SK-N-MC (cell line): ENCODE data around the gene S100A12.
"Not testable (repeated sequence)": the region's sequence is repeated elsewhere in the genome, so short reads cannot be mapped to it uniquely, and the experiment has no call there.

ENCODE experiments used
- DNase-seq: peaks from one replicate; pipeline ENCODE4 v3.0.0-alpha.2; 2011; ENCODE audit warnings: low read depth, low spot score
- H3K27ac ChIP-seq: fragments of 200-600 bp; sonication (generic); 2 replicates; pipeline ENCODE4 v1.5.1; 2016; ENCODE audit warnings: mixed run types
- H3K36me3 ChIP-seq: fragments of 200-600 bp; sonication (generic); 2 replicates; pipeline ENCODE4 v1.6.1; 2017; ENCODE audit warnings: antibody characterized with exemption, low read length, mixed read lengths; ENCODE audit not compliant: insufficient read depth
- H3K4me3 ChIP-seq: fragments of 200-600 bp; sonication (generic); 2 replicates; pipeline ENCODE4 v1.5.1; 2016
- H3K9ac ChIP-seq: fragments of 200-600 bp; sonication (generic); 2 replicates; pipeline ENCODE4 v1.8.0; 2017; ENCODE audit warnings: mixed run types, mixed read lengths; ENCODE audit not compliant: insufficient read length
- H3K9me3 ChIP-seq: fragments of 200-600 bp; sonication (generic); 2 replicates; pipeline ENCODE4 v1.6.1; 2017; ENCODE audit warnings: low read depth, mild to moderate bottlenecking, antibody characterized with exemption, low read length, moderate library complexity, mixed read lengths
- EZH2 ChIP-seq: fragments of 200-600 bp; sonication (generic); IDR thresholded peaks from one replicate; pipeline ENCODE4 v1.6.1; 2017; ENCODE audit warnings: antibody characterized with exemption
- FOXP2 ChIP-seq: optimal IDR thresholded peaks from 2 replicates; pipeline ENCODE3; 2011; ENCODE audit warnings: mild to moderate bottlenecking, moderate library complexity; ENCODE audit not compliant: insufficient read depth; ENCODE audit errors: extremely low read length, control extremely low read depth
- POLR2AphosphoS5 ChIP-seq: IDR thresholded peaks from 2 replicates; pipeline ENCODE4 v1.6.1; 2012; ENCODE audit warnings: mild to moderate bottlenecking, low read depth, low read length, borderline replicate concordance

S100A12 gene

GRCh38 chr1:153352523-153352922 lies 22.9 kb downstream of the S100A12 start:
- Histone ChIP-seq H3K36me3 (no peaks in the 10 kb centered on the region), H3K9ac (no peak overlapping the region), H3K9me3 (no peaks in the 10 kb centered on the region), H3K27ac (no peak overlapping the region), H3K4me3 (no peak overlapping the region)
- DNase-seq, result no peak
- TF ChIP-seq POLR2AphosphoS5 (no peak), EZH2 (no peak), FOXP2 (no peak)

- no peak for DNase-seq
Observed at GRCh38 chr1:153350321-153350957, 25.0 kb downstream of the S100A12 start.

GRCh38 chr1:153349363-153350320 lies 25.8 kb downstream of the S100A12 start:
- DNase-seq, result no peak
- no peak overlapping the region for H3K4me3 ChIP-seq
- H3K27ac ChIP-seq, result no peak overlapping the region
- TF ChIP-seq EZH2, result no peak
- H3K9me3 ChIP-seq, result no peaks in the 10 kb centered on the region
- no peaks in the 10 kb centered on the region for H3K36me3 ChIP-seq
- no peak overlapping the region for H3K9ac ChIP-seq

More at GRCh38 chr1:153350321-153350957, 25.0 kb downstream of the S100A12 start:
- no peak overlapping the region for H3K27ac ChIP-seq
- no peak overlapping the region for H3K9ac ChIP-seq
- TF ChIP-seq POLR2AphosphoS5 (no peak), EZH2 (no peak), FOXP2 (no peak)
- no peaks in the 10 kb centered on the region for H3K36me3 ChIP-seq
- H3K4me3 ChIP-seq, result no peak overlapping the region
- no peaks in the 10 kb centered on the region for H3K9me3 ChIP-seq

- H3K4me3 ChIP-seq, result no peak within 1 kb of the TSS
- H3K9ac ChIP-seq, result no peak within 1 kb of the TSS
- TF ChIP-seq FOXP2 (no peak), POLR2AphosphoS5 (no peak)
Observed at GRCh38 chr1:153348511-153349362, 26.7 kb downstream of the S100A12 start, which contains the start of gene PGLYRP4. TSS of gene PGLYRP4 (minus strand) at chr1:153348841. CDS start at chr1:153347932, 909 bp downstream.

DNA sequence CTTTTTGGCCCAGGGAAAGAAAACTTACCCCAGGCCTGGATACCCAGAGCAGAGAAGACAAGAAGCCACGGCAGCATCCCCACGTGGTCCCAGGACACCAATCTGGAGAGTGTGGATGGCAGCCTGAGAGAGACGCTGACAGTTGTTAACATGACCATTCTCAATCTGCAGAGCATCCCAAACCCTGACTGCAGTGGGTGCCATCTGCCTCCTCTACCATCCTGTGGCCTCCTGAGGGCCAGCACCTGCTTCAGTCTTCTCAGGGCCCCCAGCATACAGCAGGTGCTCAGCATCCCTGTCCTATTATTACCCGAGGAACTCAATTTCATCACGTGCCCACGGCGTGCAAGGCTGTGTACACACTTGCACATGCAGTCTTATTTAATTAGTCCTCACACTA lies 27.6 kb downstream of the S100A12 start:
- H3K9ac ChIP-seq, result no peak overlapping the region
- DNase-seq, result no peak
- TF ChIP-seq FOXP2 (no peak), EZH2 (no peak), POLR2AphosphoS5 (no peak)
- H3K27ac ChIP-seq, result no peak overlapping the region
- no peak overlapping the region for H3K4me3 ChIP-seq
- no peaks in the 10 kb centered on the region for H3K9me3 ChIP-seq
- H3K36me3 ChIP-seq, result no peaks in the 10 kb centered on the region

More at GRCh38 chr1:153348511-153349362, 26.7 kb downstream of the S100A12 start, which contains the start of gene PGLYRP4:
- no peak for DNase-seq
- Histone ChIP-seq H3K27ac (no peak within 1 kb of the TSS), H3K36me3 (no peaks in the 10 kb centered on the region), H3K9me3 (no peaks in the 10 kb centered on the region)

GRCh38 chr1:153347049-153347448 lies 28.4 kb downstream of the S100A12 start:
- not testable (repeated sequence) for H3K4me3 ChIP-seq, DNase-seq, H3K36me3 ChIP-seq, H3K27ac ChIP-seq, H3K9ac ChIP-seq, H3K9me3 ChIP-seq

DNA sequence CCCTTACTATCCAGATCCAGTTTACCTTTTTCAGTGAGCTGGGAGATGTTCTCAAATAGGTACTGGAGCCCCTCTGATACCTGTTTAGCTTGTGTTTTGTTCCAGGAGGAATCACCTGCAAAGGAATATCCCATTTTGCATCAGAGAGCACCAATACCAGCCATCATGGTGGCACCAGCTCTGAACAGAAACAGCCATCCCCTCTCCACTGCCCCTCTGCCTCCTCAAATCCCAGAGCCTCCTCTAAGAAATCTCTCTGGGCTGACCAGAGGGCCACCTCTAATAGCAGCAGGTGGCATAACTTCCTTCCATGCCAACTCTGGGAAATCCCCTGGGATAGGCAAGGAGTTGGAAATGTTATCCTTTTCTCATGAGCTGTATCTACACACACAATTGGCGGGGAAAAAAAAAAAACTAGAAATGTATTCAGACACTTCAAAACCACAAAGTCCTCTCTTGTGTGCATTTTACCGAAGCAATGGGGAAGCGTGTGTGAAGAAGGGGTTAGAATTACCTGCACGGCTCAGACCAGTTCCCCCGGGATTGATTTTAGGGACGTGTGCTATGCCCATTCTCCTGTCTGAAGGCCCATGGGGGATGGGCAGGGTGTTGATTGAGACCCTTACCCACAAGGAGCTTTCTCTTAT lies 29.2 kb downstream of the S100A12 start:
- no peak overlapping the region for H3K4me3 ChIP-seq
- no peaks in the 10 kb centered on the region for H3K9me3 ChIP-seq
- no peak for DNase-seq
- no peak overlapping the region for H3K27ac ChIP-seq
- no peak overlapping the region for H3K9ac ChIP-seq
- no peaks in the 10 kb centered on the region for H3K36me3 ChIP-seq
- TF ChIP-seq EZH2 (no peak), FOXP2 (no peak), POLR2AphosphoS5 (no peak)
